K562 (cell line): ENCODE measurements around the gene C16orf96. TPM values are rescaled to one million over a fixed set of nuclear protein-coding genes. Genes with fewer than 3 reads are reported as not detected.

ENCODE experiments used
- BRD9 ChIP-seq: fragments of 450-650 bp; IDR thresholded peaks from 2 replicates; pipeline ENCODE4 v1.6.1; 2018; ENCODE audit warnings: low read depth; ENCODE audit not compliant: partially characterized antibody
- CBX1 ChIP-seq: sonication (generic); IDR thresholded peaks from 2 replicates; pipeline ENCODE4 v1.6.1; 2016; ENCODE audit warnings: antibody characterized with exemption, low read depth, mild to moderate bottlenecking
- CEBPB ChIP-seq: fragments of 450-650 bp; IDR thresholded peaks from 2 replicates; pipeline ENCODE4 v1.6.1; 2016; ENCODE audit warnings: missing genetic modification characterization, missing compliant biosample characterization
- CREB3 ChIP-seq: fragments of 450-650 bp; conservative IDR thresholded peaks from 2 replicates; pipeline ENCODE4 v1.6.1; 2016; ENCODE audit warnings: missing genetic modification characterization, low read depth, mild to moderate bottlenecking, missing compliant biosample characterization, moderate library complexity
- CXXC5 ChIP-seq: fragments of 250-450 bp; sonication (Bioruptor Pico); IDR thresholded peaks from 2 replicates; pipeline ENCODE4 v1.8.0; 2022; ENCODE audit warnings: inconsistent platforms, mild to moderate bottlenecking, moderate library complexity
- GATAD2B ChIP-seq: fragments of 450-650 bp; IDR thresholded peaks from 2 replicates; pipeline ENCODE4 v1.6.1; 2017; ENCODE audit warnings: mild to moderate bottlenecking, borderline replicate concordance
- MEIS2 ChIP-seq: fragments of 450-650 bp; IDR thresholded peaks from 2 replicates; pipeline ENCODE4 v1.6.1; 2014; ENCODE audit warnings: mild to moderate bottlenecking; ENCODE audit not compliant: partially characterized antibody
- MXD1 ChIP-seq: fragments of 250-450 bp; sonication (Bioruptor Pico); IDR thresholded peaks from 2 replicates; pipeline ENCODE4 v1.8.0; 2021; ENCODE audit warnings: borderline replicate concordance, mild to moderate bottlenecking, moderate library complexity; ENCODE audit not compliant: poor library complexity, severe bottlenecking
- NEUROD1 ChIP-seq: fragments of 150-350 bp; IDR thresholded peaks from 2 replicates; pipeline ENCODE4 v1.6.1; 2014; ENCODE audit warnings: borderline replicate concordance, low read length, low read depth; ENCODE audit not compliant: partially characterized antibody
- NRF1 ChIP-seq, 2 experiments: fragments of 450-650 bp; IDR thresholded peaks in 1 of 2; conservative IDR thresholded peaks in 1 of 2; 2 replicates each; pipeline ENCODE4 v1.6.1; 2014; ENCODE audit warnings: mild to moderate bottlenecking in 2 of 2
- PREB ChIP-seq: sonication (generic); formaldehyde crosslinking; IDR thresholded peaks from 2 replicates; pipeline ENCODE4 v1.8.1; 2023; ENCODE audit warnings: mild to moderate bottlenecking, missing genetic modification reagents
- PRMT5 ChIP-seq: sonication (generic); formaldehyde crosslinking; IDR thresholded peaks from 2 replicates; pipeline ENCODE4 v1.5.0; 2020; ENCODE audit warnings: missing genetic modification reagents
- PTRF ChIP-seq: fragments of 450-650 bp; IDR thresholded peaks from 2 replicates; pipeline ENCODE4 v1.6.1; 2016; ENCODE audit warnings: mild to moderate bottlenecking, missing genetic modification characterization, missing compliant biosample characterization
- RFX1 ChIP-seq: fragments of 450-650 bp; IDR thresholded peaks from 2 replicates; pipeline ENCODE4 v1.6.1; 2016; ENCODE audit warnings: mild to moderate bottlenecking, moderate library complexity
- THAP12 ChIP-seq: fragments of 250-450 bp; sonication (Bioruptor Pico); IDR thresholded peaks from 2 replicates; pipeline ENCODE4 v1.9.0; 2021; ENCODE audit warnings: mild to moderate bottlenecking, inconsistent platforms
- ZBTB17 ChIP-seq: fragments of 450-650 bp; formaldehyde crosslinking; IDR thresholded peaks from 2 replicates; pipeline ENCODE4 v1.4.0; 2020; ENCODE audit warnings: mild to moderate bottlenecking
- ZNF354B ChIP-seq: fragments of 250-450 bp; sonication (Bioruptor Pico); IDR thresholded peaks from 2 replicates; pipeline ENCODE4 v1.4.0; 2020
- ZNF583 ChIP-seq: fragments of 250-450 bp; sonication (Bioruptor Pico); IDR thresholded peaks from 2 replicates; pipeline ENCODE4 v1.4.0; 2020
- ZNF699 ChIP-seq: fragments of 250-450 bp; sonication (Bioruptor Pico); IDR thresholded peaks from 2 replicates; pipeline ENCODE4 v1.8.0; 2021; ENCODE audit warnings: mild to moderate bottlenecking, moderate library complexity; ENCODE audit not compliant: insufficient replicate concordance
- ZNF766 ChIP-seq: fragments of 200-800 bp; sonication (Bioruptor generic); conservative IDR thresholded peaks from 2 replicates; pipeline ENCODE4 v1.6.1; 2016; ENCODE audit warnings: missing genetic modification characterization, missing compliant biosample characterization
- ZSCAN32 ChIP-seq: fragments of 450-650 bp; formaldehyde crosslinking; IDR thresholded peaks from 2 replicates; pipeline ENCODE4 v1.4.0; 2020; ENCODE audit warnings: mild to moderate bottlenecking, moderate library complexity
- polyA plus RNA-seq, 8 experiments: library from polyadenylated mRNA; depleted of rRNA in 4 of 8; stranded (reverse) in 5 of 8; unstranded in 3 of 8; fragments of >200 nt; fragmentation: Nextera tagmentation in 2 of 8; fragmentation: Illumina TruSeq in 1 of 8; extraction: Ambion mirVana in 2 of 8; extraction: Trizol in 1 of 8; gene quantifications; 2 replicates each; pipeline versions ENCODE4 v1.2.1 to v1.2.3, GENCODE V29; 2011 to 2014; ENCODE audit warnings: inconsistent platforms in 1 of 8, missing spikeins in 1 of 8
- total RNA-seq, 7 experiments: library from RNA; depleted of rRNA in 6 of 7; stranded (reverse); fragments of >200 nt in 6 of 7; fragmentation: Illumina TruSeq in 2 of 7; extraction: Trizol in 2 of 7; gene quantifications; 2 replicates each; pipeline versions ENCODE4 v1.2.1 to v1.2.3, GENCODE V29; 2011 to 2021; ENCODE audit warnings: low replicate concordance in 1 of 7

The C16orf96 gene
- total and polyA plus RNA-seq, 9 of the 15 experiments (the other 6 are each of a cell fraction or from before 2014, with no cell fraction given) = not detected

- TF ChIP-seq NEUROD1 (no peak), CXXC5 (CRISPR knock-in tag) (peak; percentile 59; the same call in 1 of the 2 replicates), ZNF766 (CRISPR knock-in tag) (peak; percentile 37; the same call in 1 of the 2 replicates), PTRF (no peak), CREB3 (tag) (no peak), ZNF699 (CRISPR knock-in tag) (no peak), BRD9 (no peak), PRMT5 (CRISPR knock-in tag) (0 out of 2 replicates have a peak, but pooled peaks have one; percentile 58), ZBTB17 (CRISPR knock-in tag) (peak; percentile 62; the same call in 1 of the 2 replicates), GATAD2B (peak; percentile 72; the same call in 1 of the 2 replicates), NRF1 (conservative IDR thresholded peaks at IDR 0.05 in 1 of 2, IDR thresholded peaks at IDR 0.05 in 1 of 2) (peak; percentile 43 to 58), THAP12 (CRISPR knock-in tag) (peak; percentile 91), CEBPB (tag) (no peak), RFX1 (no peak), ZNF583 (CRISPR knock-in tag) (0 out of 2 replicates have a peak, but pooled peaks have one; percentile 52), PREB (CRISPR knock-in tag) (no peak; the same call in 1 of the 2 replicates), ZSCAN32 (CRISPR knock-in tag) (0 out of 2 replicates have a peak, but pooled peaks have one; percentile 18), MEIS2 (no peak), MXD1 (no peak), ZNF354B (CRISPR knock-in tag) (no peak), CBX1 (0 out of 2 replicates have a peak, but pooled peaks have one; percentile 54)
Measured at GRCh38 chr16:4624827-4625559, 68.9 kb downstream of the C16orf96 start (continued).
